ENCODE data around the gene ATR. TPM values are rescaled to one million over a fixed set of nuclear protein-coding genes. Genes with fewer than 3 reads are reported as not detected.

ATR gene
- total RNA-seq, 2 experiments from 2014 or later = 29.0 to 29.5 TPM

- no peaks in the 10 kb centered on the region for H3K9me3 ChIP-seq (ENCODE audit: control insufficient read depth in 1 of 2, insufficient read depth in 1 of 2, low read length in 2 of 2)
- DNase-seq (no peak), ATAC-seq (ENCODE audit: poor library complexity) (no peak)
- H3K36me3 ChIP-seq (ENCODE audit: insufficient read depth, low read length) = peaks cover 5% of the 10 kb centered on the region
- ChIA-PET CTCF (no interaction called here), POLR2A (interaction anchor here (0.9 kb wide), 1 partner anchor 551 kb away, joined by 3 read pairs; the partner anchor contains the start of gene U2SURP)
- no peak overlapping the region for H3K4me3 ChIP-seq (ENCODE audit: low read length)
- Mint-ChIP-seq H3K27ac (peak overlapping the region; percentile 52), H3K27me3 (no peaks in the 10 kb centered on the region), H3K4me3 (peak overlapping the region; percentile 30), H3K36me3 (ENCODE audit: low read depth) (peaks cover 63% of the 10 kb centered on the region), H3K4me1 (ENCODE audit: low read depth) (peaks cover 37% of the 10 kb centered on the region), H3K9me3 (no peaks in the 10 kb centered on the region)
- intact Hi-C loops (cut with DNase I, micrococcal nuclease) = loop anchor here in 1 of 2 experiments (2.0 to 10.0 kb wide), 4 partner anchors 127 to 713 kb away; partner anchors contain the start of genes RNF7 and TRPC1
- TF ChIP-seq, protein P1, sequence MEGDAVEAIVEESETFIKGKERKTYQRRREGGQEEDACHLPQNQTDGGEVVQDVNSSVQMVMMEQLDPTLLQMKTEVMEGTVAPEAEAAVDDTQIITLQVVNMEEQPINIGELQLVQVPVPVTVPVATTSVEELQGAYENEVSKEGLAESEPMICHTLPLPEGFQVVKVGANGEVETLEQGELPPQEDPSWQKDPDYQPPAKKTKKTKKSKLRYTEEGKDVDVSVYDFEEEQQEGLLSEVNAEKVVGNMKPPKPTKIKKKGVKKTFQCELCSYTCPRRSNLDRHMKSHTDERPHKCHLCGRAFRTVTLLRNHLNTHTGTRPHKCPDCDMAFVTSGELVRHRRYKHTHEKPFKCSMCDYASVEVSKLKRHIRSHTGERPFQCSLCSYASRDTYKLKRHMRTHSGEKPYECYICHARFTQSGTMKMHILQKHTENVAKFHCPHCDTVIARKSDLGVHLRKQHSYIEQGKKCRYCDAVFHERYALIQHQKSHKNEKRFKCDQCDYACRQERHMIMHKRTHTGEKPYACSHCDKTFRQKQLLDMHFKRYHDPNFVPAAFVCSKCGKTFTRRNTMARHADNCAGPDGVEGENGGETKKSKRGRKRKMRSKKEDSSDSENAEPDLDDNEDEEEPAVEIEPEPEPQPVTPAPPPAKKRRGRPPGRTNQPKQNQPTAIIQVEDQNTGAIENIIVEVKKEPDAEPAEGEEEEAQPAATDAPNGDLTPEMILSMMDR (IDR thresholded peaks at IDR 0.05) = no peak
- no peak overlapping the region for H3K27ac ChIP-seq (ENCODE audit: low read depth in 1 of 2, low read length in 2 of 2)
- peaks cover 4% of the 10 kb centered on the region for H3K4me1 ChIP-seq (ENCODE audit: insufficient read depth, low read length)
- no peaks in the 10 kb centered on the region for H3K27me3 ChIP-seq (ENCODE audit: control insufficient read depth in 1 of 2, insufficient read depth in 2 of 2, low read length in 2 of 2)
These were observed 128.3 kb downstream of the ATR start for GRCh38 chr3:142450189-142450588.

- ChIA-PET POLR2A (interaction anchor here (0.5 to 4.1 kb wide), 7 partner anchors 131 to 1524 kb away, joined by 3 to 35 read pairs (median 5); partner anchors contain the start of genes ATR, DIPK2A, PXYLP1 and RNF7), CTCF (no interaction called here)
- H3K27me3 ChIP-seq (ENCODE audit: control insufficient read depth in 1 of 2, insufficient read depth in 2 of 2, low read length in 2 of 2) = no peaks in the 10 kb centered on the region
- Mint-ChIP-seq H3K9me3 (no peaks in the 10 kb centered on the region), H3K36me3 (ENCODE audit: low read depth) (peaks cover 52% of the 10 kb centered on the region), H3K27ac (peak within 1 kb of the TSS; percentile 99), H3K27me3 (no peaks in the 10 kb centered on the region), H3K4me1 (ENCODE audit: low read depth) (peaks cover 58% of the 10 kb centered on the region), H3K4me3 (peak within 1 kb of the TSS; percentile 95)
- H3K4me3 ChIP-seq (ENCODE audit: low read length) = peak within 1 kb of the TSS; percentile 85
- DNase-seq (peak; percentile 89 to 97 (median 94)), ATAC-seq (ENCODE audit: poor library complexity) (peak; percentile 94)
- H3K36me3 ChIP-seq (ENCODE audit: insufficient read depth, low read length) = peaks cover 9% of the 10 kb centered on the region
- no peaks in the 10 kb centered on the region for H3K9me3 ChIP-seq (ENCODE audit: control insufficient read depth in 1 of 2, insufficient read depth in 1 of 2, low read length in 2 of 2)
- peaks cover 16% of the 10 kb centered on the region for H3K4me1 ChIP-seq (ENCODE audit: insufficient read depth, low read length)
- peak within 1 kb of the TSS; percentile 97 to 98 for H3K27ac ChIP-seq (ENCODE audit: low read depth in 1 of 2, low read length in 2 of 2)
- TF ChIP-seq, protein P1 (IDR thresholded peaks at IDR 0.05) = no peak
- intact Hi-C loops (cut with DNase I, micrococcal nuclease) = loop anchor here (1.0 to 5.0 kb wide), 4 partner anchors 129 to 1506 kb away; partner anchors contain the start of genes U2SURP (in 2 of the 2), ATP1B3 (in 1 of the 2), ATR (in 1 of the 2) and SLC25A36 (in 1 of the 2)
These were observed 130.4 kb downstream of the ATR start, which contains the start of gene XRN1 for GRCh38 chr3:142447852-142448823. XRN1 (minus strand) TSS chr3:142448037; CDS start chr3:142447944, 93 bp downstream.

GRCh38 chr3:142447301-142447851 is 131.2 kb downstream of the ATR start:
- Mint-ChIP-seq H3K4me1 (ENCODE audit: low read depth) (peaks cover 62% of the 10 kb centered on the region), H3K36me3 (ENCODE audit: low read depth) (peaks cover 45% of the 10 kb centered on the region), H3K9me3 (no peaks in the 10 kb centered on the region), H3K27me3 (no peaks in the 10 kb centered on the region), H3K4me3 (peak overlapping the region; percentile 95), H3K27ac (peak overlapping the region; percentile 99)
- POLR2A ChIA-PET = interaction anchor here (0.5 to 4.1 kb wide), 8 partner anchors 10 to 1524 kb away, joined by 3 to 35 read pairs (median 5); partner anchors contain the start of genes ATR, DIPK2A, PXYLP1 and RNF7
- DNase-seq (peak in 13 of 14 experiments; percentile 16 to 65 (median 41)), ATAC-seq (ENCODE audit: poor library complexity) (peak; percentile 33)
- peaks cover 19% of the 10 kb centered on the region for H3K4me1 ChIP-seq (ENCODE audit: insufficient read depth, low read length)
- peaks cover 9% of the 10 kb centered on the region for H3K36me3 ChIP-seq (ENCODE audit: insufficient read depth, low read length)
- peak overlapping the region; percentile 97 to 98 for H3K27ac ChIP-seq (ENCODE audit: low read depth in 1 of 2, low read length in 2 of 2)
- peak overlapping the region; percentile 85 for H3K4me3 ChIP-seq (ENCODE audit: low read length)
- CTCF ChIA-PET = interaction anchor here (0.8 kb wide), 1 partner anchor 709 kb away, joined by 3 read pairs; the partner anchor contains the start of gene RNF7
- TF ChIP-seq, protein P1 (IDR thresholded peaks at IDR 0.05) = no peak
- H3K27me3 ChIP-seq (ENCODE audit: control insufficient read depth in 1 of 2, insufficient read depth in 2 of 2, low read length in 2 of 2) = no peaks in the 10 kb centered on the region
- intact Hi-C loops (cut with DNase I, micrococcal nuclease) = loop anchor here (1.0 to 5.0 kb wide), 4 partner anchors 130 to 1505 kb away; partner anchors contain the start of genes ATP1B3 (in 1 of the 2), ATR (in 1 of the 2), SLC25A36 (in 1 of the 2) and U2SURP (in 1 of the 2)
- H3K9me3 ChIP-seq (ENCODE audit: control insufficient read depth in 1 of 2, insufficient read depth in 1 of 2, low read length in 2 of 2) = no peaks in the 10 kb centered on the region
